ENCODE results near the gene GALNTL6.
"Not testable (repeated sequence)": the region's sequence is repeated elsewhere in the genome, so short reads cannot be mapped to it uniquely, and the experiment has no call there.

Gene GALNTL6

GRCh38 chr4:172666711-172667368, 853.6 kb downstream of the GALNTL6 start:
- DNase-seq (ENCODE audit: low spot score): no peak

- DNase-seq (ENCODE audit: low spot score): no peak
Observed at GRCh38 chr4:172674811-172675210, 861.6 kb downstream of the GALNTL6 start.

GRCh38 chr4:172675232-172675631, 862.0 kb downstream of the GALNTL6 start:
- no peak for DNase-seq (ENCODE audit: low spot score)

GRCh38 chr4:172680691-172681090, 867.5 kb downstream of the GALNTL6 start:
- DNase-seq (ENCODE audit: low spot score): peak; percentile 8

GRCh38 chr4:172683021-172683420, 869.8 kb downstream of the GALNTL6 start:
- no peak for DNase-seq (ENCODE audit: low spot score)

GRCh38 chr4:172686021-172686420, 872.8 kb downstream of the GALNTL6 start:
- DNase-seq (ENCODE audit: low spot score): no peak

- no peak for DNase-seq (ENCODE audit: low spot score)
Observed at GRCh38 chr4:172688534-172688933, 875.3 kb downstream of the GALNTL6 start.

GRCh38 chr4:172691552-172691951, 878.3 kb downstream of the GALNTL6 start:
- no peak for DNase-seq (ENCODE audit: low spot score)

GRCh38 chr4:172692701-172693100, 879.5 kb downstream of the GALNTL6 start:
- no peak for DNase-seq (ENCODE audit: low spot score)

- no peak for DNase-seq (ENCODE audit: low spot score)
Observed at GRCh38 chr4:172698256-172698655, 885.1 kb downstream of the GALNTL6 start.

- no peak for DNase-seq (ENCODE audit: low spot score)
Observed at GRCh38 chr4:172705565-172705964, 892.4 kb downstream of the GALNTL6 start.

- no peak for DNase-seq (ENCODE audit: low spot score)
Observed at GRCh38 chr4:172706000-172706399, 892.8 kb downstream of the GALNTL6 start.

GRCh38 chr4:172707622-172708021, 894.4 kb downstream of the GALNTL6 start:
- DNase-seq (ENCODE audit: low spot score): no peak

- no peak for DNase-seq (ENCODE audit: low spot score)
Observed at GRCh38 chr4:172708184-172708583, 895.0 kb downstream of the GALNTL6 start.

GRCh38 chr4:172709376-172709775, 896.2 kb downstream of the GALNTL6 start:
- no peak for DNase-seq (ENCODE audit: low spot score)

GRCh38 chr4:172716291-172716690, 903.1 kb downstream of the GALNTL6 start:
- DNase-seq (ENCODE audit: low spot score): no peak

- no peak for DNase-seq (ENCODE audit: low spot score)
Observed at GRCh38 chr4:172721659-172722058, 908.5 kb downstream of the GALNTL6 start.

- no peak for DNase-seq (ENCODE audit: low spot score)
Observed at GRCh38 chr4:172725581-172725980, 912.4 kb downstream of the GALNTL6 start.

GRCh38 chr4:172726001-172726423, 912.8 kb downstream of the GALNTL6 start:
- DNase-seq (ENCODE audit: low spot score): no peak

- no peak for DNase-seq (ENCODE audit: low spot score)
Observed at GRCh38 chr4:172727631-172728030, 914.4 kb downstream of the GALNTL6 start.

- DNase-seq (ENCODE audit: low spot score): not testable (repeated sequence)
Observed at GRCh38 chr4:172733645-172734044, 920.4 kb downstream of the GALNTL6 start.

GRCh38 chr4:172734555-172734954, 921.4 kb downstream of the GALNTL6 start:
- DNase-seq (ENCODE audit: low spot score): no peak

- no peak for DNase-seq (ENCODE audit: low spot score)
Observed at GRCh38 chr4:172736046-172736445, 922.8 kb downstream of the GALNTL6 start.

GRCh38 chr4:172740434-172740833, 927.2 kb downstream of the GALNTL6 start:
- DNase-seq (ENCODE audit: low spot score): no peak
